Measurements from ENCODE around the gene TFDP1.

The TFDP1 gene

DNA sequence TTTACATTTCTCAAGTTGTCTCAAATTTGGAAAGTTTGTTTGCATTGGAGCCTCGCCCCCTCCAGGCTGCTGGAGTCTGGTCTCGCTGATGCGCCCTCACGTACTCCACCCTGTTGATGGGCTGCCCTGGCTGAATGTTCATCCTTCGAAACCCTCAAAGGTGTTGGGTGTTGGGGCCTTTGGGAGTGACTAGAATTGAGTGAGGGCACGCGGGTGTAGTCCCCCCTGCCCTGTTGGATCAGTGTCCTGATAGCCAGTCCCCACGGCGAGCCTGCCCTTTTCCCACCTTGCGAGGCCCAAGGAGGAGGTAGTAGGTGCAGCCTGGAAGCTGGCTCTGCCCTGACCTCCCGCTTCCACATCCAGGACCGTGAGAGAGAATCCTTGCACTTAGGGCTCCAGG lies 14.8 kb downstream of the TFDP1 start:
- no peak for DNase-seq

- DNase-seq, result no peak
Observed at GRCh38 chr13:113601166-113602070, 16.9 kb downstream of the TFDP1 start.

DNA sequence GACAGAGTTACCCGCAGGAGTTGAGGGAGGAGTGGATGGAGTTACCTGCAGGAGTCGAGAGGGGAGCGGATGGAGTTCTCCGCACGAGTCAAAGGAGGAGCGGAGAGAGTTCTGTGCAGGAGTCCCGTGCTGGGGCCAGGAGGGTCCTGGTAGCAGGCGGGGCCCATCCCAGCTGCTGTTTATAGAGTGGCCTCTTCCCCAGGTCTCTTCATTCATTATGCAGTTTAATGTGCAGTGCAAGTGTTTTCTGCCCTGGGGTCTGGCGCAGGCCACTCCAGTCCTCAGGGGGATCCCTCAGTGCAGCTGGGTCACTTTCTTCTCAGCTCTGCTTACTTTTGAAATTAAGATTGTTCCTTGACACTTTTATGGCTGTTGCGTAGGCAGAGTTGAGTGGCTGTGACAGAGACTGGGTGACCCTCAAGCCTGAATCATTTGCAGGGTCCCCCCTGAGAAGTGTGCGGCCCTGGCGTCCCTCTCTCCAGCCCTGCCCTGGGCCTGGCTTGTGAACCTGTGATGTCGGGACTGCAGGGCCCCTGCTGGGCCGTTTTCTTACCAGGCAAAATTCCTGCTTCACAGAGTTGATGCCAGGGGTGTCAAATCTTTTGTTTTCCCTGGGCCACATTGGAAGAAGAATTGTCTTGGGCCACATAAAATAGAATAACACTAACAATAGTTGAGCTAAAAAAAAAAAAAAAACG lies 17.9 kb downstream of the TFDP1 start:
- DNase-seq, result no peak

GRCh38 chr13:113603116-113603710 lies 18.7 kb downstream of the TFDP1 start:
- no peak for DNase-seq

DNA sequence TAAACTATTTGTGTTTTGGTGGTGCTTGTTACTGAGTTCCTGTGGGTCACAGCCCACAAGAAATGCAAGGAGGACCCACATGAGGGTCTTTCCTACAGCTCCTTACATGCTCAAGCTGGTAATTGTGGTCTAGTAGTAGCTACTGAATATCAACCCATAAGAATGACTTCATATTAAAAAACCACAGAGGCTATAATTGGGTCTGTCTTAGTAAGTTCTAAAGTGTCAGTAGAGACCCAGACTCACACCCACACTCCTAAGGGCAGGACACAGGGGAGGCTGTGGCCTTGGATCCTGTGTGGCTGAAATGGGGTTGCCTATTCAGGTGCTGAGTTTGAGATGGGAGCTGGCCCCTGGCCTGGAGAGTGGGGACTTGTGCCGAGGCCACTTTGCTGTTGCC lies 19.6 kb downstream of the TFDP1 start:
- no peak for DNase-seq

GRCh38 chr13:113605461-113605860 lies 20.9 kb downstream of the TFDP1 start:
- no peak for DNase-seq

- no peak for DNase-seq
Observed at GRCh38 chr13:113605866-113606438, 21.4 kb downstream of the TFDP1 start.

DNA sequence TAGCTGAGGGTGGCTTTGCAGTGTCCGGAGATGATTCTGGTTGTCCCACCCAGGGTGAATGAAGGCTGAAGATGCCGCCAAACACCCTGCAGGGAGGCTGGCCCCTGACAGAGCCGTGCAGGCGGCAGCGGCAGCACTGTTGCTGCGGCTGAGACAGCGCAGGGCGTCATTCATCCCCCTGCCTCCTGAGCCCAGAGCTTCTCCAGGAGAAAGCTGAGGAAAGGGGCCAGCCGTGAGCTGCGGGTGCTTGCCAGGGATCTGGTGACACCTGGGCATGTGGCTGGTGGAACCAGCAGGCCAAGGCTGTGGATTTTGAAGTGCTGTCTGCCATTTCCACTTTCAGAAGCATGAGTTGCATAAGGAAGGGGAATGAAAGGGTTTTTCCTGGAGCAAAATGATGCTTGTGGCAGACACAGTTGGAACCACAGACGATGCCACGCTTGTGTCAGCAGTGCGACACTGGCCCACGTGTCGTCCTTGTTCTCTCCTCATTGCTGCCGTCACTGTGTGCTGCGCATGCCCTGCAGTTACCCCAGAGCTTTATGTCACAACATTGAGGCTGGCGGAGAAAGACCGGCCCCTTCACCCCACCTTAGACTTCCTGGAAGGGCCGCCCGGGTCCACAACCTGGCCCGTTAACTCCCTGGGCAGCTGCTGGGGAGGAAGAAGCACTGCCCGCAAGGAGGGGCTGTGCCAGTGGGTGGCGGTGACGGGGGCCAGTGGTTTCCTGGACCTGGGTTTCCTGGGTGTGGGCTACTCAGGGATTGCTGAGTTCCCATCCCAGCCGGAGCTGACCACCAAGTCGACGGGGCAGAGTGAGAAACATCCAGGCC lies 22.7 kb downstream of the TFDP1 start:
- no peak for DNase-seq

GRCh38 chr13:113607889-113608635 lies 23.5 kb downstream of the TFDP1 start:
- no peak for DNase-seq

- no peak for DNase-seq
Observed at GRCh38 chr13:113608967-113609533, 24.5 kb downstream of the TFDP1 start.

DNA sequence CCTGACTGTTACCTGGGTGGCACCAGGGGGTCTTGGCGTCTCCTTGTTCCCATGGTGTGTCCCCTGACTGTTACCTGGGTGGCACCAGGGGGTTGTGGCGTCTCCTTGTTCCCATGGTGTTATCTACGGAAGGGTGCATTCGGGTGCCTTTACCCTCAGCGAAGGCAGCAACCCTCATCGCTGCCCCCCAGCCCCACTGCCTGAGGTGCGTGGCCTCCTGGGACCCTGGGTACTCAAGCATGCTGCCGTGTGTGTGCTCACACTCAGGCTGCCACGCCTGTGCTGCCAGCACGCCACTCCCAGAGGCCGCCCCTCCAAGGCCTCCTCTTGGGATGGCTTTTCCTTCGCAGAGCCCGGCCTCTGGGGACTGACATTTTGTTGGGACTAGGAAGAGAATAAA lies 25.1 kb downstream of the TFDP1 start:
- no peak for DNase-seq

GRCh38 chr13:113610266-113610665 lies 25.7 kb downstream of the TFDP1 start:
- no peak for DNase-seq

- DNase-seq, result no peak
Observed at GRCh38 chr13:113611996-113612395, 27.4 kb downstream of the TFDP1 start.

GRCh38 chr13:113612607-113613006 lies 28.1 kb downstream of the TFDP1 start:
- no peak for DNase-seq

DNA sequence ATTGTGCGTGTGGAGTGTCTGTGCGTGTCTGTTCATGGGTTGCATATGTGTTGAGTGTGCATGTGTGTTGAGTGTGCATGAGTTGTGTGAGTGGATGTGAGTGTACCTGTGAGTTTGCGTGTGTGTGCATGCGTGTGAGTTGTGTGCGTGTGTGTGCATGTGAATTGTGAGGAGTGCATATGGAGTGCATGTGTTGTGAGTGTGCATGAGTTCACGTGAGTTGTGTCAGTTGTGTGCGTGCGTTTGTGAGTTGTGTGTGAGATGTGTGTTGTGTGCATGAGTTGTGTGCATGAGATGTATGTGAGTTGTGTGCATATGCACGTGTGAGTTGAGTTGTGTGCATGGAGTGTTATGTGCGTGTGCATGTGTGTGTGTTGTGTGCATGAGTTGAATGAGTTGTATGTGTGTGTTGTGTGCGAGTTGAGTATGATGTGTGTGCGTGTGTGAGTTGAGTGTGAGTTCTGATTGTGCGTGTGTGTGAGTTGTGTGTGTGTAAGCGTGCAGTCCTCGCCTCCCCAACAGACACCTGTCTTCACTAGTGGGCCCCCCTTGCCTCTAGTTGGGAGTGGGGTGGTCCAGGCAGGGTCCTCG lies 29.3 kb downstream of the TFDP1 start:
- no peak for DNase-seq

DNA sequence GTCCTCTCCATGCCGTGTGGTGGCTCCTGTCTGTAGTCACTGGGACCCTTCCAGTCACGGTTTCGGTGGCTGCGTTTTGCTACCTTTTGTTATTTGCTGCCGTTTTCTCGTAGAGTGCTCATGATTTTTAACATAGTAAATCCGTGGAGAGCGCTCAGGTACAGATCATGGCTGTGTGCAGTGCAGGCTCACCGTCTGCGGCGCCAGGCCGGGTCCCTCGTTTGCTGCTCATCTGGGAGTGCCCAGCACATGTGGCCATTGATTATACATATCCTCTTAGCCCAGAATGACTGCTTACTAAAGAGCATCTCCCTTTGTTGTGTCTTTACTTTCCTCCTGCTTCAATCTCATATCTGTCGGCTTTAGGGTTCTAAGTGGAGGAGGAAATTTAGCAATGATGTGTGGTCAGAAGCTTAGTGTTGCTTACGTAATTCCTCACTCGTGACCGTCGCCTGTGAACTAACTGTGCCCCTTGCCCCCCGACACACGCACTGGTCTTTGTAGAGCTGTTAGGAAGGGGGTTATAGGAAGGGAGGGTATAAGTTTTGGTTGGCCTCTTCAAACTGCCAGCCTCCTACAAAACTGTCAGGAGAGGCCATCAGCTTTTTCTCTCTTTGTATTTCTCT lies 31.8 kb downstream of the TFDP1 start:
- DNase-seq, result no peak

GRCh38 chr13:113616991-113617749 lies 32.6 kb downstream of the TFDP1 start:
- no peak for DNase-seq

GRCh38 chr13:113617961-113618360 lies 33.4 kb downstream of the TFDP1 start:
- DNase-seq, result no peak

- DNase-seq, result no peak
Observed at GRCh38 chr13:113618455-113618854, 33.9 kb downstream of the TFDP1 start.
